K562 (cell line): ENCODE results near the gene GPR37L1. TPM values are rescaled to one million over a fixed set of nuclear protein-coding genes. Genes with fewer than 3 reads are reported as not detected.

Experiments
- CBX2 ChIP-seq: fragments of 200-600 bp; sonication (generic); IDR thresholded peaks from one replicate; pipeline ENCODE4 v1.6.1; 2012; ENCODE audit warnings: mild to moderate bottlenecking, low read length, inconsistent platforms; ENCODE audit not compliant: insufficient read depth, poor library complexity, severe bottlenecking
- HEY1 ChIP-seq: fragments of 250-450 bp; sonication (Bioruptor Pico); IDR thresholded peaks from 2 replicates; pipeline ENCODE4 v1.5.0; 2020; ENCODE audit warnings: mild to moderate bottlenecking, moderate library complexity, borderline replicate concordance
- JUNB ChIP-seq: fragments of 450-650 bp; formaldehyde crosslinking; conservative IDR thresholded peaks from 2 replicates; pipeline ENCODE4 v1.4.0; 2020; ENCODE audit warnings: mild to moderate bottlenecking
- KDM2B ChIP-seq: fragments of 250-450 bp; sonication (Bioruptor Pico); IDR thresholded peaks from 2 replicates; pipeline ENCODE4 v1.8.0; 2021; ENCODE audit warnings: mild to moderate bottlenecking, moderate library complexity
- MYBL2 ChIP-seq, 2 experiments: fragments of 450-650 bp in 1 of 2; sonication (generic) in 1 of 2; formaldehyde crosslinking in 1 of 2; IDR thresholded peaks; 2 replicates each; pipeline versions ENCODE4 v1.6.1 to v1.8.1; 2017 to 2022; ENCODE audit warnings: borderline replicate concordance in 1 of 2, inconsistent platforms in 1 of 2, low read depth in 1 of 2, mild to moderate bottlenecking in 1 of 2, missing genetic modification reagents in 1 of 2, moderate library complexity in 1 of 2
- NR2C1 ChIP-seq, 2 experiments: fragments of 450-650 bp; IDR thresholded peaks; 2 replicates each; pipeline ENCODE4 v1.6.1; 2017; ENCODE audit warnings: mild to moderate bottlenecking in 2 of 2, antibody characterized with exemption in 1 of 2, inconsistent platforms in 1 of 2, missing compliant biosample characterization in 1 of 2, missing genetic modification characterization in 1 of 2
- NR2F6 ChIP-seq: fragments of 450-650 bp; formaldehyde crosslinking; IDR thresholded peaks from 2 replicates; pipeline ENCODE4 v1.4.0; 2020; ENCODE audit warnings: mild to moderate bottlenecking
- OTX1 ChIP-seq: fragments of 450-650 bp; formaldehyde crosslinking; IDR thresholded peaks from 2 replicates; pipeline ENCODE4 v1.4.0; 2022; ENCODE audit warnings: mild to moderate bottlenecking
- RBM39 ChIP-seq: fragments of 200-400 bp; formaldehyde crosslinking; optimal IDR thresholded peaks from 2 replicates; pipeline ENCODE3; 2018; ENCODE audit warnings: low read depth, low read length
- SPI1 ChIP-seq: IDR thresholded peaks from 2 replicates; pipeline ENCODE4 v1.6.1; 2011; ENCODE audit warnings: low read depth, low read length, control low read depth, borderline replicate concordance
- TAF15 ChIP-seq: fragments of 200-400 bp; formaldehyde crosslinking; IDR thresholded peaks from 2 replicates; pipeline ENCODE4 v1.6.1; 2017; ENCODE audit warnings: mild to moderate bottlenecking, low read depth, low read length, moderate library complexity
- YBX1 ChIP-seq: fragments of 450-650 bp; IDR thresholded peaks from 2 replicates; pipeline ENCODE4 v1.7.1; 2016; ENCODE audit warnings: mild to moderate bottlenecking
- ZFP91 ChIP-seq: sonication (generic); formaldehyde crosslinking; IDR thresholded peaks from 2 replicates; pipeline ENCODE4 v1.8.0; 2022; ENCODE audit warnings: mild to moderate bottlenecking, missing genetic modification reagents
- ZNF133 ChIP-seq: fragments of 250-450 bp; sonication (Bioruptor Pico); IDR thresholded peaks from 2 replicates; pipeline ENCODE4 v1.4.0; 2020; ENCODE audit warnings: mild to moderate bottlenecking
- polyA plus RNA-seq, 8 experiments: library from polyadenylated mRNA; depleted of rRNA in 4 of 8; stranded (reverse) in 5 of 8; unstranded in 3 of 8; fragments of >200 nt; fragmentation: Nextera tagmentation in 2 of 8; fragmentation: Illumina TruSeq in 1 of 8; extraction: Ambion mirVana in 2 of 8; extraction: Trizol in 1 of 8; gene quantifications; 2 replicates each; pipeline versions ENCODE4 v1.2.1 to v1.2.3, GENCODE V29; 2011 to 2014; ENCODE audit warnings: inconsistent platforms in 1 of 8, missing spikeins in 1 of 8
- total RNA-seq, 7 experiments: library from RNA; depleted of rRNA in 6 of 7; stranded (reverse); fragments of >200 nt in 6 of 7; fragmentation: Illumina TruSeq in 2 of 7; extraction: Trizol in 2 of 7; gene quantifications; 2 replicates each; pipeline versions ENCODE4 v1.2.1 to v1.2.3, GENCODE V29; 2011 to 2021; ENCODE audit warnings: low replicate concordance in 1 of 7
- TF ChIP-seq, protein P1 (sequence below): fragments of 450-650 bp; IDR thresholded peaks from 2 replicates; pipeline ENCODE4 v1.6.1; 2016
- TF ChIP-seq, protein P2 (sequence below): fragments of 450-650 bp; formaldehyde crosslinking; IDR thresholded peaks from 2 replicates; pipeline ENCODE4 v1.4.0; 2020; ENCODE audit warnings: mild to moderate bottlenecking, moderate library complexity
- TF ChIP-seq, protein P3 (sequence below): IDR thresholded peaks from 3 replicates; pipeline ENCODE4 v1.6.1; 2011; ENCODE audit warnings: borderline replicate concordance, mild to moderate bottlenecking, moderate library complexity; ENCODE audit not compliant: insufficient read length; ENCODE audit errors: extremely low read depth

GPR37L1 gene
- total and polyA plus RNA-seq, 9 of the 15 experiments (the other 6 are each of a cell fraction or from before 2014, with no cell fraction given) = not detected

DNA sequence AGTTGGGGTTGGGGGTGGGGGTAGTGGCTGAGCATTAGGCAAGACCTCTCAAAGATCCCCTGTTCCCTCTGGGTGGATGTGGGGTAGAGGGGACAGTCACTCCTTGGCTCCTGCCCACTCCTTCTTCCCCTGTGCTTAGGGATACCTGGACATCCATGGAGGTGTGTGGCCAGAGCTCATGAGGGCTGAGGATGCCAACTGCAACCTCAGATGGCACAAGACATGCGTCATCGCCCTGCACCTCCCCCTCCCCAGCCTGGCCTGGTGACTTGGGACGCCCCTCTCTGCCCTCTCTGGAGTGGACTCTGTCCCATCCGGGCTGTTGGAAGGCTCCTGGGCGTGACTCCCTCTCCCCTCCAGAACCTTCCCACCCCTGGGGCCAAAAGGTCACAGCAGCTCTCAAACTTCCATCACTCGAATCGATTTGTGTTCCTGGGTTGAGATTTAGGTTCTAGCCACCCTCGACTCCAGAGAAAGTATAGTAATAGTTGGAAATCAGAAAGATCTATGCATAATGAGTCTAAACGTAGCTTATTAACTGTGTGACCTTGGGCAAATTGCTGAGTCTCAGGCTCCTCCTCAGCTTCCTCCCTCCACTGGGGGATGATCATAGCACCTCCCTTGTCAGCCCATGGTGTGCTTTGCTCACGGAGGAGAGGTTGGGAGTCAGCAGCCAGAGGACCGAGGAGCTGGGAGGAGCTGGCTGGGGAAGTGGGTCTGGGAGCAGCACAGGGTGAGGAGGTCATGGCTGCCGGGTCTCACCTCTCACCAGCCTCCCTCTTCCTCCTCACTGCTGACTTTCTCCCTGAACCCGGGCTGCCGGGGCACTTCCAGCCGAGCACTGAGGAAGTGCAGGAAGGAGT is 39.9 kb downstream of the GPR37L1 start (continued):
- TF ChIP-seq, protein P1, sequence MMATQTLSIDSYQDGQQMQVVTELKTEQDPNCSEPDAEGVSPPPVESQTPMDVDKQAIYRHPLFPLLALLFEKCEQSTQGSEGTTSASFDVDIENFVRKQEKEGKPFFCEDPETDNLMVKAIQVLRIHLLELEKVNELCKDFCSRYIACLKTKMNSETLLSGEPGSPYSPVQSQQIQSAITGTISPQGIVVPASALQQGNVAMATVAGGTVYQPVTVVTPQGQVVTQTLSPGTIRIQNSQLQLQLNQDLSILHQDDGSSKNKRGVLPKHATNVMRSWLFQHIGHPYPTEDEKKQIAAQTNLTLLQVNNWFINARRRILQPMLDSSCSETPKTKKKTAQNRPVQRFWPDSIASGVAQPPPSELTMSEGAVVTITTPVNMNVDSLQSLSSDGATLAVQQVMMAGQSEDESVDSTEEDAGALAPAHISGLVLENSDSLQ = peak; percentile 45
- TF ChIP-seq ZFP91 = no peak
- TF ChIP-seq KDM2B (CRISPR knock-in tag) = no peak
- TF ChIP-seq CBX2 = no peak
- no peak for TF ChIP-seq NR2F6 (CRISPR knock-in tag)
- TF ChIP-seq, protein P2, sequence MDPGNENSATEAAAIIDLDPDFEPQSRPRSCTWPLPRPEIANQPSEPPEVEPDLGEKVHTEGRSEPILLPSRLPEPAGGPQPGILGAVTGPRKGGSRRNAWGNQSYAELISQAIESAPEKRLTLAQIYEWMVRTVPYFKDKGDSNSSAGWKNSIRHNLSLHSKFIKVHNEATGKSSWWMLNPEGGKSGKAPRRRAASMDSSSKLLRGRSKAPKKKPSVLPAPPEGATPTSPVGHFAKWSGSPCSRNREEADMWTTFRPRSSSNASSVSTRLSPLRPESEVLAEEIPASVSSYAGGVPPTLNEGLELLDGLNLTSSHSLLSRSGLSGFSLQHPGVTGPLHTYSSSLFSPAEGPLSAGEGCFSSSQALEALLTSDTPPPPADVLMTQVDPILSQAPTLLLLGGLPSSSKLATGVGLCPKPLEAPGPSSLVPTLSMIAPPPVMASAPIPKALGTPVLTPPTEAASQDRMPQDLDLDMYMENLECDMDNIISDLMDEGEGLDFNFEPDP (CRISPR knock-in tag) = 0 out of 2 replicates have a peak, but pooled peaks have one; percentile 22
- TF ChIP-seq ZNF133 (CRISPR knock-in tag) = 0 out of 2 replicates have a peak, but pooled peaks have one; percentile 2
- TF ChIP-seq TAF15 = no peak
- no peak for TF ChIP-seq HEY1 (CRISPR knock-in tag)
- TF ChIP-seq SPI1 = peak; percentile 78; the same call in 1 of the 2 replicates
- TF ChIP-seq RBM39 = no peak
- no peak for TF ChIP-seq MYBL2 (IDR thresholded peaks at IDR 0.05; ENCODE audit: low read depth)
- no peak for TF ChIP-seq MYBL2 (CRISPR knock-in tag; IDR thresholded peaks at IDR 0.05; ENCODE audit: borderline replicate concordance)
- TF ChIP-seq OTX1 (CRISPR knock-in tag) = 0 out of 2 replicates have a peak, but pooled peaks have one; percentile 16
- TF ChIP-seq, protein P3, sequence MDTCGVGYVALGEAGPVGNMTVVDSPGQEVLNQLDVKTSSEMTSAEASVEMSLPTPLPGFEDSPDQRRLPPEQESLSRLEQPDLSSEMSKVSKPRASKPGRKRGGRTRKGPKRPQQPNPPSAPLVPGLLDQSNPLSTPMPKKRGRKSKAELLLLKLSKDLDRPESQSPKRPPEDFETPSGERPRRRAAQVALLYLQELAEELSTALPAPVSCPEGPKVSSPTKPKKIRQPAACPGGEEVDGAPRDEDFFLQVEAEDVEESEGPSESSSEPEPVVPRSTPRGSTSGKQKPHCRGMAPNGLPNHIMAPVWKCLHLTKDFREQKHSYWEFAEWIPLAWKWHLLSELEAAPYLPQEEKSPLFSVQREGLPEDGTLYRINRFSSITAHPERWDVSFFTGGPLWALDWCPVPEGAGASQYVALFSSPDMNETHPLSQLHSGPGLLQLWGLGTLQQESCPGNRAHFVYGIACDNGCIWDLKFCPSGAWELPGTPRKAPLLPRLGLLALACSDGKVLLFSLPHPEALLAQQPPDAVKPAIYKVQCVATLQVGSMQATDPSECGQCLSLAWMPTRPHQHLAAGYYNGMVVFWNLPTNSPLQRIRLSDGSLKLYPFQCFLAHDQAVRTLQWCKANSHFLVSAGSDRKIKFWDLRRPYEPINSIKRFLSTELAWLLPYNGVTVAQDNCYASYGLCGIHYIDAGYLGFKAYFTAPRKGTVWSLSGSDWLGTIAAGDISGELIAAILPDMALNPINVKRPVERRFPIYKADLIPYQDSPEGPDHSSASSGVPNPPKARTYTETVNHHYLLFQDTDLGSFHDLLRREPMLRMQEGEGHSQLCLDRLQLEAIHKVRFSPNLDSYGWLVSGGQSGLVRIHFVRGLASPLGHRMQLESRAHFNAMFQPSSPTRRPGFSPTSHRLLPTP = no peak
- TF ChIP-seq YBX1 = no peak
- peak; percentile 49; the same call in 1 of the 2 replicates for TF ChIP-seq NR2C1 (IDR thresholded peaks at IDR 0.05)
- no peak; the same call in none of the 2 replicates for TF ChIP-seq NR2C1 (tag; IDR thresholded peaks at IDR 0.05)
- TF ChIP-seq JUNB (CRISPR knock-in tag) = no peak
